HG03066 (cell line): Measurements from ENCODE around the gene CGGBP1.
"Not testable (repeated sequence)": the region's sequence is repeated elsewhere in the genome, so short reads cannot be mapped to it uniquely, and the experiment has no call there.

Experiments
- ATAC-seq: cut with Tn5 transposase; IDR thresholded peaks from one replicate; pipeline ENCODE4 v1.9.1; 2021; ENCODE audit warnings: low read depth; ENCODE audit not compliant: unreplicated experiment

Gene CGGBP1

DNA sequence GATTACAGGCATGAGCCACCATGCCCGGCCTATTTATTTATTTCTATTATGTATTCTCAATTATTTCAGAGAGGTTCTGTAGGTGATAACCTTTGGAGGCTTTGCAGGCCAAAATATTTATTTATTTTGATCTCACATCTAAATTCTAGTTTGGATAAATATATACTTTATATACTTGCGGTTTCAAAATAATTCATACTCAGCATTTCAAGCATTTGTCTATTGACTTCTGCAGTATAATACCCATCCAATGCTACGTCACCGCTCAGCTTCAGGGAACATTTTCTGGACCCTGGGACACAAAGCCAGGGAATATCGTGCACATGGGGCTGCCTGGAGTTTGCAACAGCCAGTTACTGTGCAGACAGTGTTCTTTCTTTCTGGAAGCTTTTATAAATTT is 22.6 kb downstream of the CGGBP1 start:
- ATAC-seq: no peak

DNA sequence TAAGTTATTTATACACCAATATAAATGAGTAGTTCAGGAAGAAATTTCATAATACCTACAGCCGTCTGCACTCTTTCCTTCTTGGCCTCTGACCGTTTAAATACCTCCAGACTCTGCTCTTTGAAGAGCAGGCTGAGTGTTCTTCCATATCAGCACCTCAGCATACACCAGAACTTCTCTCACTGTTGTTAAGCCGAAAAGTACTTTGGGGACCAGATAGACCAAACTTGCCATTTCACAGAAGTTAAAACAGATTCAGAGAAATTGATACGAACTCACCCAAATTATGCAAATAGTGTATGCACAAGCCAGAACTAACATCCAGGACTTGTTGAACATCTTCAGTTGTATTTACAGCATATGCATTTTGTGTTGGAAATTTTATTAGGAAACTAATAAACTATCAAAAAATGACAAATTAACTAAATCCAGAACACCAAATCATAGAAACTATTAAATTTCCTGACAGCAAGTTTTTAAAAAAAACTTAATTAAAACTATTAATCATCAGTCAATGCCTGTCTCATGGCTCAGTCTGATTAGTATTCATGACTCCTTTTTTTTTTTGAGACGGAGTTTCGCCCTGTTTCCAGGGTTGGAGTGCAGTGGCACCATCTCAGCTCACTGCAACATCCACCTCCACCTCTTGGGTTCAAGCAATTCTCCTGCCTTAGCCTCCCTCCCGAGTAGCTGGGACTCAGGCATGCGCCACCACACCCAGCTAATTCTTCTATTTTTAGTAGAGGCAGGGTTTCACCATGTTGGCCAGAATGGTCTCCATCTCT is 24.1 kb downstream of the CGGBP1 start:
- ATAC-seq: no peak

GRCh38 chr3:88033808-88034207 is 25.0 kb downstream of the CGGBP1 start:
- no peak for ATAC-seq

GRCh38 chr3:88033079-88033478 is 25.7 kb downstream of the CGGBP1 start:
- ATAC-seq: no peak

GRCh38 chr3:88032245-88032644 is 26.6 kb downstream of the CGGBP1 start:
- no peak for ATAC-seq

- peak; percentile 81 for ATAC-seq
Measured at GRCh38 chr3:88031642-88032077, 27.1 kb downstream of the CGGBP1 start.

- ATAC-seq: no peak
Measured at GRCh38 chr3:88030210-88030609, 28.6 kb downstream of the CGGBP1 start.

DNA sequence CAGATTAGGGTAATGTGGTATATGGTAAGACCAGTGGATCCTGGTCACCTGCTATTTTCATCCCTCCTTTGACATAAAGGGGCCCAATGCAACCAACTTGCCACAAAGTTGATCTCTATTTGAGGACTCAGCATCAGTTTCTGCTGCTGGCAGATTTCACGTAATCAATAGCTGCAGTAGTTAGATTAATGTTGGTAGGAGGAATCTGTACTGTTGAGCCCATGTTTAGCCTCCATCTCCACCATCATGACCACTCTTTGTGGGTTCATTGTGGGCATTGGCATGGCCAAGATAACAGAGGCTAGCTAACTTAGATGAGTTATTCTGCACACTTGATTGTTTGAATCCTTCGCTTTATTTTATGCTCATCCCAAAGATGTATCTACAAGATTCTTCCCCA is 29.9 kb downstream of the CGGBP1 start:
- ATAC-seq: no peak

DNA sequence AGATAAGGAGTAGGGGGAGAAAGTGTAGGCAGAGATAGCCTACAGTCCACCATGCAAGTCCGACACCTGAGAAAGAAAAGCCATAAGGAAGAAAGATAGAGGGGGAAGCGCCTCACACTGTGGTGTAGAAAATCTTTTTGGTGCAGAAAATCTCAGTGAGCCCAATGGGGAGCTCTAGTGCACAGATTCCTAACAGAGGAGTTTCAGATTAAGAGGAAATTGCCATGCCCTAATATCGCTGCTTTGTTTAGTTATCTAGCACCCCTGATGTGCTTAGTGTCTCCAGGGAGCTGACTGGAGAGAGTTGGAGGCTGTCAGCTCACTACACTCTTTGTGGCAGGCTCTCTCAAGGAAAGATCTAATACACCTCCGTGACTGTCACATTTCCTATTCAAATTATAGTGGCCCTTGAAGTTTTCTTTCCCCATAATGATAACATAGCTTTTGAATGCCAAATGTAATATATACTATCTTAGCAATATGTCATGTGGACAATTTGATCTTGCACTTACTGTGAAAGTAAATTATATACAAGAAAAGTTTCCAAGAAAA is 33.7 kb downstream of the CGGBP1 start:
- no peak for ATAC-seq

DNA sequence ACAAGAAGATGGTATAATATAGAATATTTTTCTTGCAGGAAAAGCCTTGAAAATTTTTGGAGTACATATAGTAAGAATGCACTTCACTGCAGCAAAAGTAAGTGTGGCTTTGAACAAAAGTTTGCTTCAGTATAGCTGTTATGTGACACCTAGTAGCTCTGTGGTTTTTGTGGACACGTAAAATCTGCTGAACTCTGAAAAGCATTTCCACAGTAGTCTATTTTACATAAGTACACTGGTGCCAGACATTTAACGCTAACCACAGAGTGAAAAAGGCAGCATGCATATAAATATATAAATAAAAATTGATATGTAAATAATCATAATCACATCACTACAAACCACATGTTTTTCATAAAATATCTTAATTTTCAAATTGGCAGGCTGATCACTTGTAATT is 39.8 kb downstream of the CGGBP1 start:
- ATAC-seq: peak; percentile 99

GRCh38 chr3:88015656-88016055 is 43.1 kb downstream of the CGGBP1 start:
- not testable (repeated sequence) for ATAC-seq

DNA sequence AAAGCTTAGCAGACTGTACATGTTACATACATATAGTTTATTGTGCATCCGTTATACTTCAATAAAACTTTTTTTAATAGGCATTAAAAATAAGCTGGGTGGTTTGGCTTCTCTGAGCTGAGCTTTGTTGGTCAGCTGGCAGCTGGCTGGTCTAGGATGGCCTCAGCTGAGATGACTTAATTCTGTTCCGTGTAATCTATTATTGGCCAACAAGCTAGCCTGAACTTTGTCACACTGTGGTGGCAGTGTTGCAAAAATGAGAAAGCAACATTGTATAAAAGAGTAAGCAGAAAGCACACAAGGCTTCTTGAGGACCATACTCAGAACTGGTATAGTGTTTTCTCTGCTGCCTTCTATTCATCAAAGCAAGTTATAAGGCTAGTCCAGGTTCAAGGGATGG is 45.2 kb downstream of the CGGBP1 start:
- ATAC-seq: no peak

- no peak for ATAC-seq
Measured at GRCh38 chr3:88010810-88011209, 48.0 kb downstream of the CGGBP1 start.

DNA sequence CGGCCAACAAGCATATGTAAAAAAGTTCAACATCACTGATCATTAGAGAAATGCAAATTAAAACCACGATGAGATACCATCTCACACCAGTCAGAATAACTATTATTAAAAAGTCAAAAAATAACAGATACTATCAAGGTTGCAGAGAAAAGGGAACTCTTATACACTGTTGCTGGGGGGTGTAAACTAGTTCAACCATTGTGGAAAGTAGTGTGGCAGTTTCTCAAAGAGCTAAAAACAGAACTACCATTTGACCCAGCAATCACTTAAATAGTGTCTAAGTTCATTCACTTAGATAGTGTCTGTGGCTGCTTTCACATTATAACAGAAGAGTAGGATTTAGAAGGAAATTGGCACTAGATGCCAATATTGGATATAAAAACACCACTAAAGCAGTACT is 49.7 kb downstream of the CGGBP1 start:
- ATAC-seq: no peak

DNA sequence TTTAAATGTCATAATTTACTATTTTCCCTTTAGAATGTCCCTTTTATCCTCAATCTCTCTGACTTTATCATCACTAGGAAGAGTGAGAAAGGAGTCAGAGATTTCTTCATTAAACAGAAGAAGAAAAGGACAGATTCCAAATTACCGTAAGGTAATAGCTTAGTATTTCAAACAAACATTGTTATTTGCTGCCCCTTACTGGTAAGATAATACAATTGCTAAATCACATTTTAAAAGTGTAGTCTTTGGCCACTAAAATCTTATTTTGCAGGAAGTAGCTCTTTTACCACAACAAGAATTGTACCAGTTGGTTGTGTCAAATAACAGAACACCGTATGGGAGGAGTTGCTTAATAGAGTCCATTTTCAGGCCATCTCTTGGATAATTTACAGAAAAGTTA is 53.7 kb downstream of the CGGBP1 start:
- no peak for ATAC-seq

DNA sequence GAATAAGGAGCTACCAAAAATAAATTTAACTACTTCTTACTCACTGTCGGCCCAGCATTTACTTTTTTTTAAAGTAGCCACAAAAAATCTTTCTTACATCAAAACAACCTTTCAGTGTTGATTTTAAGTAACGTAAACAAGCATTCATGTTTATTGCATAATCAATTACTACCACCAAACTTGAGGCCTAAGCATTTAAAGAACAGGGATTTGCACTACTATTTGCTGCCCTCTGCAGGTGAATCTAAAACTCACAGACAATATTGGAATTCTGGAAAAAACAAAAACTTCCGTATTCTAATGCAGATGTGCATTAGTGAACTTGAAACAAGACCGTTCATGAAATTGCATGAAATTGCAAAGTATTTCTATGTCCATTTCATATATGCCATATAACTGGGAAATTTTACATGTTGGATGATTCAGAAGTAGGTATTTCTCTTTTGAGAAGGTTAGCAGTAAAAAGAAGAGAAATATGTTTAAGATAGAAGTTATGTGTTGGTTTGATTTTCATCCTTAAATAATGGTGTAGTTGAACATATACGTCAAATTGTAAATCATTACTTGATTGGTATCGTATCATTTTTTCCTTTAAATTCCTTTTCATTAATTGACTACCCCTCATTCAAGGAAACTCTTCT is 55.6 kb downstream of the CGGBP1 start:
- no peak for ATAC-seq

GRCh38 chr3:88002448-88002847 is 56.4 kb downstream of the CGGBP1 start:
- no peak for ATAC-seq
